ENCODE results near the gene SLC7A14. TPM values are rescaled to one million over a fixed set of nuclear protein-coding genes. Genes with fewer than 3 reads are reported as not detected.

Gene SLC7A14
- total and polyA plus RNA-seq, 2 of the 13 experiments (the other 11 are each of a cell fraction or from before 2014, with no cell fraction given), result not detected

DNA sequence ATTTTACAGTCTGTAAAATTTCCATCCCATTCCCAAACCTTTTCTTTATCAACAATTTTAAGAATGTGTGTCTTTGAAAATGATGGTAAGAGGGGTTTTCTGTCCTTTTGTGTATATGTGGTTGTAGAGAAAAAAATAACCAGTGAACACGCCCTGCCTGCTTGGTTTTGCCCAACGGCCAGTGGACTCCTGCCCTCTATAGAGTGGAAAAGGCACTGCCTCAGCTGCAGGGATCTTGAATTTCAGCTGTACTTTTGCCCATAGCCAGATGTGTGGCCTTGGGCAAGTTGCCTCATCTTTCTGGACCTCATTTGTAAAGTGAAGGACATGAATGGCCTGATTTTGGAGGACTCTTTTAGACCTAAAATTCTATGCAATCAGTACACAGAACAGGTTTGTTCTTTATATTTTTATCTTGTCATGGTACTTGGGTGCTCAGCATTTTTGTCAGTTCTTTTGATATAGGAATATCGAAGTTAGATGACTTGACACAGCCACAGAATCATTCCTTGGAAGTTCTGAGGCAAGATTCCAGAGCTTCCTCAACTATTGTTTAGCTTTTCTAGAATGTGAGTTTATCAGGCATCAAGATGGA lies 86.2 kb downstream of the SLC7A14 start (continued):
- TF ChIP-seq, protein P1, sequence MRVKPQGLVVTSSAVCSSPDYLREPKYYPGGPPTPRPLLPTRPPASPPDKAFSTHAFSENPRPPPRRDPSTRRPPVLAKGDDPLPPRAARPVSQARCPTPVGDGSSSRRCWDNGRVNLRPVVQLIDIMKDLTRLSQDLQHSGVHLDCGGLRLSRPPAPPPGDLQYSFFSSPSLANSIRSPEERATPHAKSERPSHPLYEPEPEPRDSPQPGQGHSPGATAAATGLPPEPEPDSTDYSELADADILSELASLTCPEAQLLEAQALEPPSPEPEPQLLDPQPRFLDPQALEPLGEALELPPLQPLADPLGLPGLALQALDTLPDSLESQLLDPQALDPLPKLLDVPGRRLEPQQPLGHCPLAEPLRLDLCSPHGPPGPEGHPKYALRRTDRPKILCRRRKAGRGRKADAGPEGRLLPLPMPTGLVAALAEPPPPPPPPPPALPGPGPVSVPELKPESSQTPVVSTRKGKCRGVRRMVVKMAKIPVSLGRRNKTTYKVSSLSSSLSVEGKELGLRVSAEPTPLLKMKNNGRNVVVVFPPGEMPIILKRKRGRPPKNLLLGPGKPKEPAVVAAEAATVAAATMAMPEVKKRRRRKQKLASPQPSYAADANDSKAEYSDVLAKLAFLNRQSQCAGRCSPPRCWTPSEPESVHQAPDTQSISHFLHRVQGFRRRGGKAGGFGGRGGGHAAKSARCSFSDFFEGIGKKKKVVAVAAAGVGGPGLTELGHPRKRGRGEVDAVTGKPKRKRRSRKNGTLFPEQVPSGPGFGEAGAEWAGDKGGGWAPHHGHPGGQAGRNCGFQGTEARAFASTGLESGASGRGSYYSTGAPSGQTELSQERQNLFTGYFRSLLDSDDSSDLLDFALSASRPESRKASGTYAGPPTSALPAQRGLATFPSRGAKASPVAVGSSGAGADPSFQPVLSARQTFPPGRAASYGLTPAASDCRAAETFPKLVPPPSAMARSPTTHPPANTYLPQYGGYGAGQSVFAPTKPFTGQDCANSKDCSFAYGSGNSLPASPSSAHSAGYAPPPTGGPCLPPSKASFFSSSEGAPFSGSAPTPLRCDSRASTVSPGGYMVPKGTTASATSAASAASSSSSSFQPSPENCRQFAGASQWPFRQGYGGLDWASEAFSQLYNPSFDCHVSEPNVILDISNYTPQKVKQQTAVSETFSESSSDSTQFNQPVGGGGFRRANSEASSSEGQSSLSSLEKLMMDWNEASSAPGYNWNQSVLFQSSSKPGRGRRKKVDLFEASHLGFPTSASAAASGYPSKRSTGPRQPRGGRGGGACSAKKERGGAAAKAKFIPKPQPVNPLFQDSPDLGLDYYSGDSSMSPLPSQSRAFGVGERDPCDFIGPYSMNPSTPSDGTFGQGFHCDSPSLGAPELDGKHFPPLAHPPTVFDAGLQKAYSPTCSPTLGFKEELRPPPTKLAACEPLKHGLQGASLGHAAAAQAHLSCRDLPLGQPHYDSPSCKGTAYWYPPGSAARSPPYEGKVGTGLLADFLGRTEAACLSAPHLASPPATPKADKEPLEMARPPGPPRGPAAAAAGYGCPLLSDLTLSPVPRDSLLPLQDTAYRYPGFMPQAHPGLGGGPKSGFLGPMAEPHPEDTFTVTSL (CRISPR knock-in tag; IDR thresholded peaks at IDR 0.05; ENCODE audit: borderline replicate concordance), result no peak
- no peak for TF ChIP-seq MED8 (CRISPR knock-in tag; IDR thresholded peaks at IDR 0.05; ENCODE audit: insufficient replicate concordance)
- TF ChIP-seq SNRNP70 (IDR thresholded peaks at IDR 0.05; ENCODE audit: low read depth, low read length), result no peak
- TF ChIP-seq, protein P2, sequence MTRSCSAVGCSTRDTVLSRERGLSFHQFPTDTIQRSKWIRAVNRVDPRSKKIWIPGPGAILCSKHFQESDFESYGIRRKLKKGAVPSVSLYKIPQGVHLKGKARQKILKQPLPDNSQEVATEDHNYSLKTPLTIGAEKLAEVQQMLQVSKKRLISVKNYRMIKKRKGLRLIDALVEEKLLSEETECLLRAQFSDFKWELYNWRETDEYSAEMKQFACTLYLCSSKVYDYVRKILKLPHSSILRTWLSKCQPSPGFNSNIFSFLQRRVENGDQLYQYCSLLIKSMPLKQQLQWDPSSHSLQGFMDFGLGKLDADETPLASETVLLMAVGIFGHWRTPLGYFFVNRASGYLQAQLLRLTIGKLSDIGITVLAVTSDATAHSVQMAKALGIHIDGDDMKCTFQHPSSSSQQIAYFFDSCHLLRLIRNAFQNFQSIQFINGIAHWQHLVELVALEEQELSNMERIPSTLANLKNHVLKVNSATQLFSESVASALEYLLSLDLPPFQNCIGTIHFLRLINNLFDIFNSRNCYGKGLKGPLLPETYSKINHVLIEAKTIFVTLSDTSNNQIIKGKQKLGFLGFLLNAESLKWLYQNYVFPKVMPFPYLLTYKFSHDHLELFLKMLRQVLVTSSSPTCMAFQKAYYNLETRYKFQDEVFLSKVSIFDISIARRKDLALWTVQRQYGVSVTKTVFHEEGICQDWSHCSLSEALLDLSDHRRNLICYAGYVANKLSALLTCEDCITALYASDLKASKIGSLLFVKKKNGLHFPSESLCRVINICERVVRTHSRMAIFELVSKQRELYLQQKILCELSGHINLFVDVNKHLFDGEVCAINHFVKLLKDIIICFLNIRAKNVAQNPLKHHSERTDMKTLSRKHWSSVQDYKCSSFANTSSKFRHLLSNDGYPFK (CRISPR knock-in tag; IDR thresholded peaks at IDR 0.05; ENCODE audit: borderline replicate concordance), result no peak
- no peak for TF ChIP-seq U2AF2 (IDR thresholded peaks at IDR 0.05; ENCODE audit: low read depth, low read length)
